Lung (tissue), 12 donors: ENCODE results near the gene TMEM132C. TPM values are rescaled to one million over a fixed set of nuclear protein-coding genes. Genes with fewer than 3 reads are reported as not detected.

Source experiments
- ATAC-seq: fragments of 200-7000 bp; cut with Tn5 transposase; one replicate; pipeline ENCODE4 v1.9.1; 2020; ENCODE audit warnings: moderate number of reproducible peaks; ENCODE audit not compliant: insufficient read depth, low FRiP score
- DNase-seq, 3 donors: peaks; one replicate each; pipeline ENCODE4 v3.0.0-alpha.2; 2013 to 2017
- H3K27ac ChIP-seq, 2 donors: one replicate each; pipeline ENCODE4 v1.5.1; 2013; ENCODE audit warnings: mild to moderate bottlenecking in 2 of 2, moderate library complexity in 2 of 2, control low read depth in 1 of 2, inconsistent platforms in 1 of 2, low read depth in 1 of 2, low read length in 1 of 2
- H3K27me3 ChIP-seq, 3 donors: one replicate each; pipeline ENCODE4 v1.5.1; 2013; ENCODE audit warnings: low read length in 2 of 3; ENCODE audit not compliant: control insufficient read depth in 3 of 3, insufficient read depth in 3 of 3
- H3K36me3 ChIP-seq, 4 donors: one replicate each; pipeline ENCODE4 v1.5.1; 2013; ENCODE audit warnings: low read length in 4 of 4, mild to moderate bottlenecking in 1 of 4, moderate library complexity in 1 of 4; ENCODE audit not compliant: control insufficient read depth in 4 of 4, insufficient read depth in 4 of 4
- H3K4me1 ChIP-seq, 5 donors: one replicate each; pipeline ENCODE4 v1.5.1; 2013; ENCODE audit warnings: low read length in 5 of 5, mild to moderate bottlenecking in 2 of 5, moderate library complexity in 1 of 5; ENCODE audit not compliant: control insufficient read depth in 5 of 5, insufficient read depth in 5 of 5
- H3K4me3 ChIP-seq: one replicate; pipeline ENCODE4 v1.5.1; 2013; ENCODE audit warnings: mild to moderate bottlenecking, control low read depth, moderate library complexity
- H3K9ac ChIP-seq, 2 donors: one replicate each; pipeline ENCODE4 v1.5.1; 2013; ENCODE audit warnings: low read length in 2 of 2, control low read depth in 1 of 2; ENCODE audit not compliant: insufficient read depth in 1 of 2
- H3K9me3 ChIP-seq, 4 donors: one replicate each; pipeline ENCODE4 v1.5.1; 2013; ENCODE audit warnings: low read length in 3 of 4, mild to moderate bottlenecking in 1 of 4, moderate library complexity in 1 of 4; ENCODE audit not compliant: control insufficient read depth in 4 of 4, insufficient read depth in 3 of 4
- CTCF ChIP-seq: IDR thresholded peaks from 2 replicates; pipeline ENCODE4 v1.5.1; 2012; ENCODE audit warnings: mild to moderate bottlenecking; ENCODE audit errors: control extremely low read depth, extremely low read depth
- WGBS, 2 donors: extraction: QIAGEN DNeasy Blood & Tissue Kit; methylation state at CpG; one replicate each; pipeline ENCODE4 v1.1.7; 2013; 5-methylcytosine and 5-hydroxymethylcytosine counted together
- polyA plus RNA-seq, 2 donors: library from polyadenylated mRNA; stranded (reverse); fragments of 200-250 nt; gene quantifications; one replicate each; pipeline ENCODE4 v1.2.1, GENCODE V29; 2013
- total RNA-seq, 2 donors: library from RNA; depleted of rRNA in 1 of 2; stranded (reverse); fragments of >200 nt in 1 of 2; gene quantifications; one replicate each; pipeline ENCODE4 v1.2.1, GENCODE V29; 2014 to 2021
- donor health status: control.
- donor health status: control.
- donor health status: Bipolar disorder and iron deficiency.
- donor health status: healthy.
- donor health status: DM: yes; HTN: yes; CAD: no.

Gene TMEM132C
- total and polyA plus RNA-seq, 4 donors = 0.35 to 16.5 (median 0.77) TPM

GRCh38 chr12:128690641-128691040 lies 423.7 kb downstream of the TMEM132C start:
- Histone ChIP-seq H3K9ac (no peak overlapping the region), H3K27me3 (no peaks in the 10 kb centered on the region), H3K36me3 (peaks cover 0 to 24% (median 2%) of the 10 kb centered on the region in 4 donors), H3K4me1 (no peaks in the 10 kb centered on the region), H3K27ac (no peak overlapping the region), H3K9me3 (peaks cover 0 to 4% (median 0%) of the 10 kb centered on the region in 4 donors), H3K4me3 (no peak overlapping the region)
- ATAC-seq (no peak), DNase-seq (peak in 1 of 3 donors; percentile 31)
- 49 to 70% methylated on average over 2 of the region's 2 CpGs for WGBS, 2 donors
- TF ChIP-seq CTCF = no peak

GRCh38 chr12:128693115-128693514 lies 426.1 kb downstream of the TMEM132C start:
- Histone ChIP-seq H3K4me1 (no peaks in the 10 kb centered on the region), H3K4me3 (no peak overlapping the region), H3K9ac (no peak overlapping the region), H3K36me3 (peaks cover 0 to 44% (median 14%) of the 10 kb centered on the region in 4 donors), H3K27ac (no peak overlapping the region), H3K9me3 (peaks cover 0 to 8% (median 0%) of the 10 kb centered on the region in 4 donors), H3K27me3 (no peaks in the 10 kb centered on the region)
- WGBS, 2 donors = 77 to 87% methylated on average over 4 of the region's 4 CpGs
- ATAC-seq (no peak), DNase-seq (no peak)
- TF ChIP-seq CTCF = no peak

GRCh38 chr12:128693771-128694170 lies 426.8 kb downstream of the TMEM132C start:
- Histone ChIP-seq H3K4me3 (no peak overlapping the region), H3K9me3 (peaks cover 0 to 8% (median 0%) of the 10 kb centered on the region in 4 donors), H3K27ac (no peak overlapping the region), H3K9ac (no peak overlapping the region), H3K36me3 (peaks cover 0 to 50% (median 17%) of the 10 kb centered on the region in 4 donors), H3K4me1 (no peaks in the 10 kb centered on the region), H3K27me3 (no peaks in the 10 kb centered on the region)
- ATAC-seq (no peak), DNase-seq (no peak)
- TF ChIP-seq CTCF = no peak
- WGBS, 2 donors = 73 to 81% methylated on average over 8 of the region's 8 CpGs

GRCh38 chr12:128694445-128694844 lies 427.5 kb downstream of the TMEM132C start:
- ATAC-seq (no peak), DNase-seq (no peak)
- no peak overlapping the region for H3K9ac ChIP-seq
- 69 to 79% methylated on average over 4 of the region's 4 CpGs for WGBS, 2 donors
- no peaks in the 10 kb centered on the region for H3K4me1 ChIP-seq
- no peak overlapping the region for H3K4me3 ChIP-seq
- H3K9me3 ChIP-seq = peaks cover 0 to 8% (median 0%) of the 10 kb centered on the region in 4 donors
- no peaks in the 10 kb centered on the region for H3K27me3 ChIP-seq
- no peak overlapping the region for H3K27ac ChIP-seq
- no peak for TF ChIP-seq CTCF
- H3K36me3 ChIP-seq = peaks cover 0 to 55% (median 17%) of the 10 kb centered on the region in 4 donors
